GM13977 (cell line): ENCODE data around the gene CCDC159.

Experiments
- DNase-seq: peaks from one replicate; pipeline ENCODE4 v3.0.0; 2012; ENCODE audit warnings: low spot score
- CTCF ChIP-seq: IDR thresholded peaks from 2 replicates; pipeline ENCODE4 v1.5.1; 2012; ENCODE audit warnings: mild to moderate bottlenecking, control low read depth; ENCODE audit not compliant: insufficient read depth; ENCODE audit errors: extremely low read depth, missing control alignments
- in situ Hi-C: fragments of 300-500 bp; cut with MboI; formaldehyde crosslinking; loops from one replicate; pipeline ENCODE4 v1.12.0; 2022; ENCODE audit warnings: low sequenced_read_pairs, low pct_unique_long_range_greater_than_20kb, mixed read lengths, inconsistent platforms; ENCODE audit not compliant: unreplicated experiment

Gene CCDC159

GRCh38 chr19:11382898-11383705 lies 36.8 kb downstream of the CCDC159 start:
- in situ Hi-C loops, result no loop called here
- TF ChIP-seq CTCF, result peak; percentile 83
- DNase-seq, result peak; percentile 68

- in situ Hi-C loops, result no loop called here
- TF ChIP-seq CTCF, result no peak
- DNase-seq, result no peak
Observed at GRCh38 chr19:11383706-11384048, 37.4 kb downstream of the CCDC159 start.

- TF ChIP-seq CTCF, result no peak
- no peak for DNase-seq
- in situ Hi-C loops, result no loop called here
Observed at GRCh38 chr19:11384778-11385129, 38.4 kb downstream of the CCDC159 start.

- in situ Hi-C loops, result no loop called here
- TF ChIP-seq CTCF, result no peak
- no peak for DNase-seq
Observed at GRCh38 chr19:11387162-11388034, 41.1 kb downstream of the CCDC159 start.

GRCh38 chr19:11390359-11390758 lies 44.0 kb downstream of the CCDC159 start:
- no peak for TF ChIP-seq CTCF
- no peak for DNase-seq
- in situ Hi-C loops, result no loop called here

GRCh38 chr19:11390933-11391680 lies 44.8 kb downstream of the CCDC159 start:
- in situ Hi-C loops, result no loop called here
- no peak for DNase-seq
- TF ChIP-seq CTCF, result no peak
